Activated CD4-positive, alpha-beta T cell treated with anti-CD3 and anti-CD28 coated beads, Interleukin-2, amount 10 ng/mL, durations not matched to agents 7 days and 5 days (primary cell): ENCODE results near the gene ACTC1. TPM values are rescaled to one million over a fixed set of nuclear protein-coding genes. Genes with fewer than 3 reads are reported as not detected.

ENCODE experiments used
- CTCF ChIA-PET: fragments of 350-600 bp; sonication (Branson Sonifier 250); formaldehyde crosslinking; loops from one replicate; lab custom pipeline; 2021; ENCODE audit warnings: antibody characterized with exemption; lab: Charles Lee
- POLR2A ChIA-PET: fragments of 350-600 bp; sonication (Branson Sonifier 250); formaldehyde crosslinking; loops from one replicate; lab custom pipeline; 2021; ENCODE audit warnings: antibody characterized with exemption; lab: Charles Lee
- DNase-seq: peaks from one replicate; pipeline ENCODE4 v3.0.0-alpha.2; 2020
- H3K27ac Mint-ChIP-seq: one replicate; pipeline ENCODE4 v1.8.0; 2021; ENCODE audit warnings: mild to moderate bottlenecking, moderate library complexity, mixed read lengths
- H3K27me3 Mint-ChIP-seq: one replicate; pipeline ENCODE4 v1.8.0; 2021; ENCODE audit warnings: mixed read lengths
- H3K36me3 Mint-ChIP-seq: one replicate; pipeline ENCODE4 v1.8.0; 2021; ENCODE audit warnings: low read depth, mixed read lengths
- H3K4me1 Mint-ChIP-seq: one replicate; pipeline ENCODE4 v1.8.0; 2021; ENCODE audit warnings: mixed read lengths
- H3K4me3 Mint-ChIP-seq: one replicate; pipeline ENCODE4 v1.8.0; 2021; ENCODE audit warnings: mild to moderate bottlenecking, moderate library complexity, mixed read lengths
- H3K9me3 Mint-ChIP-seq: one replicate; pipeline ENCODE4 v1.8.0; 2021; ENCODE audit warnings: mixed read lengths
- total RNA-seq, 2 experiments: library from RNA; stranded (reverse); gene quantifications; one replicate each; pipeline ENCODE4 v1.2.3, GENCODE V29; 2021

The ACTC1 gene
- total RNA-seq, 2 experiments from 2014 or later: not detected

DNA sequence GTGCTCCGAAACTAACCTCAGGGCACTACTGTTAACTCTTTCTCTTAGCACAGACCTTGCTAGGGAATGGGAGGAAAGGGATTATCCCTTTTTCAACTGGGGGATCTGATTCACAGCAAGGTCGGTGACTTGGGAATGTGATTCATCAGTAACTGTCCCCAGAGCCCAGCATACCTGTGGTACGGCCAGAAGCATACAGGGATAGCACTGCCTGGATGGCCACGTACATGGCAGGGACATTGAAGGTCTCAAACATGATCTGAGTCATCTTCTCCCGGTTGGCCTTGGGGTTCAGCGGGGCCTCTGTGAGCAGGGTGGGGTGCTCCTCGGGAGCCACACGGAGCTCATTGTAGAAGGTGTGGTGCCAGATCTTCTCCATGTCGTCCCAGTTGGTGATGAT, 2.3 kb downstream of the ACTC1 start:
- Mint-ChIP-seq H3K27ac (no peak overlapping the region), H3K36me3 (no peaks in the 10 kb centered on the region), H3K9me3 (no peaks in the 10 kb centered on the region), H3K4me1 (no peaks in the 10 kb centered on the region), H3K27me3 (peaks cover 70% of the 10 kb centered on the region), H3K4me3 (no peak overlapping the region)
- ChIA-PET POLR2A (interaction anchor here (0.6 kb wide), 1 partner anchor 9 kb away, joined by 4 read pairs; no protein-coding TSS in a partner anchor), CTCF (no interaction called here)
- DNase-seq: no peak

DNA sequence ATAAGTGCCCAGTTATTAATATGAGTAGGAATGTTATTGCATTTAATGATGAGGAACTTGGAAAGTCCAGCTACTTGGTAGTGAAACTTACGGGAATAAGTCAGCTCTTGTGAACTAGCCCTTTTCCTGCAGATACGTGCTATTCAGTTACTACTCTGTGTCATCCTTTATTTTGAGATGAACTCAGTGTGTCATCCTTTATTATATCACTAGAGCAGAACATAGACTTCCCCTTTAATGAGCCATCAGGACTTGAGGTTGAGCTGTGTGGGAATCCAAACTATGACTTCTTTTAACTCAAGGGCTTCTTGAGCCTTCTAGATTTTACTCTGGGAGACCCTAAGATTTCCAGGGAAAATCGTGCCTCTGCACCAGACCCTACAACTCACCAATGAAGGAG, 3.6 kb downstream of the ACTC1 start:
- no peak overlapping the region for H3K27ac Mint-ChIP-seq
- POLR2A ChIA-PET: no interaction called here
- CTCF ChIA-PET: no interaction called here
- H3K36me3 Mint-ChIP-seq: no peaks in the 10 kb centered on the region
- no peak for DNase-seq
- H3K4me3 Mint-ChIP-seq: no peak overlapping the region
- no peaks in the 10 kb centered on the region for H3K4me1 Mint-ChIP-seq
- peaks cover 64% of the 10 kb centered on the region for H3K27me3 Mint-ChIP-seq
- H3K9me3 Mint-ChIP-seq: no peaks in the 10 kb centered on the region

DNA sequence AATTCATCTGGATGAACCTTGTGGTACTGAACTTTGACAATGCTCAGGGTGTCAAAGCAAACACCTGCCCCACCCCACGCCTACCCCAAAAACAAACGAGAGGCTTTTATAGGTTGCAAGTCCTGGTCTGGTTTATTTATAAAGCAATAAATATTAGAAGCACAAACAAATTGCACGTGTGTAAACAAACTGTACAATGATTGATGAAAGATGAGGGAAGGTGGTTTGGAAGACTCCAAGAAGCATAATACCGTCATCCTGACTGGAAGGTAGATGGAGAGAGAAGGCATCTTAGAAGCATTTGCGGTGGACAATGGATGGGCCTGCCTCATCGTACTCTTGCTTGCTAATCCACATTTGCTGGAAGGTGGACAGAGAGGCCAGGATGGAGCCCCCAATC, 5.2 kb downstream of the ACTC1 start:
- H3K4me1 Mint-ChIP-seq: no peaks in the 10 kb centered on the region
- ChIA-PET POLR2A (no interaction called here), CTCF (no interaction called here)
- no peak for DNase-seq
- no peaks in the 10 kb centered on the region for H3K36me3 Mint-ChIP-seq
- H3K9me3 Mint-ChIP-seq: no peaks in the 10 kb centered on the region
- no peak overlapping the region for H3K27ac Mint-ChIP-seq
- no peak overlapping the region for H3K4me3 Mint-ChIP-seq
- peaks cover 56% of the 10 kb centered on the region for H3K27me3 Mint-ChIP-seq

DNA sequence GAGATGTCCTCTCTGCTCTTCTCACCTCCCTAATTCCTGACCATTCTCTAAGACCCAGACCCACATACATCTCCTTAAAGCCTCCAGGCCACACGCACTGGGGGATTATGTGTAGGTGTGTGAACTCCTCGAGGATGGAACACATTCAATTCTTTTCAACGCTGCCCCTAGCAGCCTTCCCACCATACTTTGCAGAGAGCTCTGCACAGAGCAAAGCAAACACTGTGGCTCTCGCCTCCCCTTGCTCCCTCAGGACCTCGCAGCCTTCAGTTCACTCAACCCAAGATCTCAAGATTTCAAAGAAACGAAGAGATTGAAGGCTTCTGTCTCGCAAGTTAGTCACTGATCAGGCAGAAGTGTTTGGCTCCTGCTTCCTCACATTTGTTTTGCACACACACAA, 6.0 kb downstream of the ACTC1 start:
- Mint-ChIP-seq H3K27ac (no peak overlapping the region), H3K36me3 (no peaks in the 10 kb centered on the region), H3K9me3 (no peaks in the 10 kb centered on the region), H3K4me1 (no peaks in the 10 kb centered on the region), H3K27me3 (peaks cover 50% of the 10 kb centered on the region), H3K4me3 (no peak overlapping the region)
- POLR2A ChIA-PET: no interaction called here
- no peak for DNase-seq
- CTCF ChIA-PET: no interaction called here

- CTCF ChIA-PET: no interaction called here
- no peak overlapping the region for H3K4me3 Mint-ChIP-seq
- DNase-seq: no peak
- H3K27ac Mint-ChIP-seq: no peak overlapping the region
- H3K36me3 Mint-ChIP-seq: no peaks in the 10 kb centered on the region
- H3K27me3 Mint-ChIP-seq: peaks cover 33% of the 10 kb centered on the region
- POLR2A ChIA-PET: no interaction called here
- no peaks in the 10 kb centered on the region for H3K9me3 Mint-ChIP-seq
- H3K4me1 Mint-ChIP-seq: no peaks in the 10 kb centered on the region
These were observed 9.1 kb downstream of the ACTC1 start for GRCh38 chr15:34786206-34786605.

GRCh38 chr15:34783991-34784390, 11.4 kb downstream of the ACTC1 start:
- CTCF ChIA-PET: no interaction called here
- POLR2A ChIA-PET: no interaction called here
- Mint-ChIP-seq H3K27ac (no peak overlapping the region), H3K36me3 (no peaks in the 10 kb centered on the region), H3K9me3 (peaks cover 4% of the 10 kb centered on the region), H3K27me3 (peaks cover 28% of the 10 kb centered on the region), H3K4me3 (no peak overlapping the region), H3K4me1 (no peaks in the 10 kb centered on the region)
- no peak for DNase-seq

GRCh38 chr15:34783431-34783830, 11.9 kb downstream of the ACTC1 start:
- Mint-ChIP-seq H3K36me3 (no peaks in the 10 kb centered on the region), H3K4me3 (no peak overlapping the region), H3K27me3 (peaks cover 28% of the 10 kb centered on the region), H3K4me1 (no peaks in the 10 kb centered on the region), H3K27ac (no peak overlapping the region), H3K9me3 (peaks cover 4% of the 10 kb centered on the region)
- no peak for DNase-seq
- CTCF ChIA-PET: no interaction called here
- POLR2A ChIA-PET: no interaction called here

- Mint-ChIP-seq H3K36me3 (no peaks in the 10 kb centered on the region), H3K27me3 (peaks cover 28% of the 10 kb centered on the region), H3K27ac (no peak overlapping the region), H3K9me3 (peaks cover 4% of the 10 kb centered on the region), H3K4me3 (no peak overlapping the region), H3K4me1 (no peaks in the 10 kb centered on the region)
- no peak for DNase-seq
- ChIA-PET POLR2A (no interaction called here), CTCF (no interaction called here)
These were observed 12.4 kb downstream of the ACTC1 start for GRCh38 chr15:34782901-34783300.

- CTCF ChIA-PET: no interaction called here
- POLR2A ChIA-PET: no interaction called here
These were observed 14.6 kb downstream of the ACTC1 start for GRCh38 chr15:34780725-34781124.

DNA sequence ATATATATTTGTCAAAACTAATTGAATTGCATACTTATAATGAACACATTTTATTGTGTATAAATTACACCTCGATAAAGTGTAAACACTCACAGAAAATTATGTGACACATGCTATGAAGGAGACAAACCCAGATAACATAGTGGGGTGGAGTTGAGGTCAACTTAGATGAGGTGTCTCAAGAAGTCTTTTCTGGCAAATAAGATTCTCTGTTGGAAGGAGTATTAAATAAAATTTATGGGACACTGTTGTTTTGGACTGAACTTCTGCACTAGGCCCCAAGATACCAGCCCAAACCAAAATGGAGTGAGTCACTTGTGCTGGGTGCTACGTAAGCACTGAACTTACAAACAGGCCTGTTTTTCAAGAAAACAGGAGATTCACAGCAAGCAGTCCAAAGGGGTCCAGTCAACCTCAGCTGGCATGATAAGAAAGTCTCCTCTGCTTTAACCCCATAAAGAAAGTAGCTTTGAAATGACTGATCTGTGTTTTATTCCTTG, 18.7 kb downstream of the ACTC1 start:
- no peak for DNase-seq
- POLR2A ChIA-PET: no interaction called here
- Mint-ChIP-seq H3K27ac (no peak overlapping the region), H3K9me3 (peaks cover 4% of the 10 kb centered on the region), H3K4me3 (no peak overlapping the region), H3K4me1 (no peaks in the 10 kb centered on the region), H3K36me3 (no peaks in the 10 kb centered on the region), H3K27me3 (peaks cover 34% of the 10 kb centered on the region)
- CTCF ChIA-PET: no interaction called here

More at GRCh38 chr15:34780725-34781124, 14.6 kb downstream of the ACTC1 start:
- no peaks in the 10 kb centered on the region for H3K36me3 Mint-ChIP-seq
- no peak overlapping the region for H3K27ac Mint-ChIP-seq
- peaks cover 26% of the 10 kb centered on the region for H3K27me3 Mint-ChIP-seq
- H3K4me1 Mint-ChIP-seq: no peaks in the 10 kb centered on the region
- peaks cover 4% of the 10 kb centered on the region for H3K9me3 Mint-ChIP-seq
- no peak for DNase-seq
- H3K4me3 Mint-ChIP-seq: no peak overlapping the region

DNA sequence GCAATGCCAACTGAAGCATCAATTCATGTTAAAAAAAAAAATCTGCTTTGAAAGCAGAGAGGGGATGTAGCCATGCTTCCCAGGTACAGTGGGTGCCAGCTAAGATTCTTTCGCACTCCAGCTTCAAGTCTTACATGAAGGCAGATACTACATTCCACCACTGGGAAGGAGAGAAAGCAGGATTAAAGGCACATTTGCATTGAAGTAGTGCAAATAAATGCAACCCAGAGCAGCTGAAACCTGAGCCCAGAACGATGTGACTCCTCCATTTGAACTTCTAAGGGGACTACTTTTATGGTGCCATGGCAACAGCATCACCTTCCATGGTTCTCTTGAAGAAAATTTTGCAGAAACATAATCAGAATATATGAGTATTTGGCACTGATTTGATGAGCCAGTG, 21.4 kb downstream of the ACTC1 start:
- H3K27me3 Mint-ChIP-seq: peaks cover 31% of the 10 kb centered on the region
- POLR2A ChIA-PET: no interaction called here
- DNase-seq: no peak
- CTCF ChIA-PET: interaction anchor here (0.8 kb wide), 1 partner anchor 9 kb away, joined by 4 read pairs; no protein-coding TSS in a partner anchor
- H3K27ac Mint-ChIP-seq: no peak overlapping the region
- H3K36me3 Mint-ChIP-seq: no peaks in the 10 kb centered on the region
- H3K4me1 Mint-ChIP-seq: no peaks in the 10 kb centered on the region
- no peaks in the 10 kb centered on the region for H3K9me3 Mint-ChIP-seq
- no peak overlapping the region for H3K4me3 Mint-ChIP-seq

GRCh38 chr15:34773013-34773412, 22.3 kb downstream of the ACTC1 start:
- H3K9me3 Mint-ChIP-seq: no peaks in the 10 kb centered on the region
- POLR2A ChIA-PET: no interaction called here
- no peak overlapping the region for H3K27ac Mint-ChIP-seq

GRCh38 chr15:34772312-34772711, 23.0 kb downstream of the ACTC1 start:
- H3K4me1 Mint-ChIP-seq: no peaks in the 10 kb centered on the region
- H3K4me3 Mint-ChIP-seq: no peak overlapping the region
- no peak for DNase-seq
- POLR2A ChIA-PET: no interaction called here
- H3K27me3 Mint-ChIP-seq: peaks cover 31% of the 10 kb centered on the region
- no peak overlapping the region for H3K27ac Mint-ChIP-seq
- CTCF ChIA-PET: no interaction called here
- H3K9me3 Mint-ChIP-seq: no peaks in the 10 kb centered on the region
- H3K36me3 Mint-ChIP-seq: no peaks in the 10 kb centered on the region

More at GRCh38 chr15:34773013-34773412, 22.3 kb downstream of the ACTC1 start:
- Mint-ChIP-seq H3K27me3 (peaks cover 31% of the 10 kb centered on the region), H3K4me1 (no peaks in the 10 kb centered on the region), H3K4me3 (no peak overlapping the region), H3K36me3 (no peaks in the 10 kb centered on the region)
- DNase-seq: no peak
- CTCF ChIA-PET: no interaction called here

DNA sequence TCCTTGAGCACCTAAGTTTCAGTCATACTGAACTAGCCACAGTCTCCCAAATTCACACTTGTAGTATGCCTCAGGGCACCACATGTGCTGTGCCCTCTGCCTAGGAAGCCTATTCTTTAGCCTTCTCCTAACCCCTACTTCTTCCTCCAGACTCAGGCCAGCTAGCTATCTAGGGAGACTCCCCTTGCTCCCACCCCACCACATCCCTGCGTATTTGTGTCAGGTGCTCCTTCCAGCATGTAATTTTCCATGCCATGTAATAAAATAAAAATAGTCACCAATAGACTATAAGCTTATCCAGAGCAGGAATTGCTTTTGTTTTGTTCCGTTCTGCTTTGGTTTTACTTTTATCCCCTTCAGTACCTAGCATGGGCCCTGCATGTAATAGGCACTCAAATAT, 25.6 kb downstream of the ACTC1 start:
- no peak overlapping the region for H3K27ac Mint-ChIP-seq
- no peaks in the 10 kb centered on the region for H3K4me1 Mint-ChIP-seq
- H3K9me3 Mint-ChIP-seq: no peaks in the 10 kb centered on the region
- CTCF ChIA-PET: no interaction called here
- POLR2A ChIA-PET: no interaction called here
- no peak overlapping the region for H3K4me3 Mint-ChIP-seq
- no peaks in the 10 kb centered on the region for H3K36me3 Mint-ChIP-seq
- no peak for DNase-seq
- peaks cover 25% of the 10 kb centered on the region for H3K27me3 Mint-ChIP-seq
